GM12878 (cell line): ENCODE data around the gene SBF2. TPM values are rescaled to one million over a fixed set of nuclear protein-coding genes. Genes with fewer than 3 reads are reported as not detected.

Experiments
- ATAC-seq: fragments of 200-7000 bp; cut with Tn5 transposase; 3 replicates; pipeline ENCODE4 v1.9.1; 2020; ENCODE audit warnings: mild to moderate bottlenecking, moderate library complexity
- BruUV-seq: library from RNA; stranded (reverse); fragments of 400-500 nt; replicated peaks from 2 replicates; lab custom pipeline; 2021; lab: Mats Ljungman, UMichigan
- CTCF ChIA-PET: fragments of 300-600 bp; sonication (Branson Sonifier 250); formaldehyde crosslinking; extraction: SDS; loops from one replicate; lab custom pipeline; 2021; ENCODE audit warnings: inconsistent platforms; lab: Yijun Ruan, JAX
- POLR2A ChIA-PET: fragments of 350-600 bp; formaldehyde crosslinking; extraction: SDS; loops from one replicate; lab custom pipeline; 2021; ENCODE audit warnings: inconsistent platforms; lab: Charles Lee
- RAD21 ChIA-PET: fragments of 300-600 bp; sonication (Branson Sonifier 250); formaldehyde crosslinking; loops from one replicate; lab custom pipeline; 2023; ENCODE audit warnings: antibody characterized with exemption; ENCODE audit not compliant: unreplicated experiment; lab: Charles Lee
- SMC1A ChIA-PET: fragments of 300-600 bp; sonication (Branson Sonifier 250); formaldehyde crosslinking; loops from one replicate; lab custom pipeline; 2023; ENCODE audit not compliant: unreplicated experiment, uncharacterized antibody; lab: Charles Lee
- DNase-seq: peaks from one replicate; pipeline ENCODE4 v3.0.0-alpha.2; 2011; ENCODE audit warnings: low read depth, low spot score
- FAIRE-seq: peaks from 3 replicates; lab custom pipeline; 2011; peaks lifted over from hg19 to GRCh38; lab: Jason Lieb, UNC
- H2AFZ ChIP-seq: 2 replicates; pipeline ENCODE4 v1.6.0; 2011; ENCODE audit warnings: low read depth, low read length, control low read depth; ENCODE audit not compliant: control insufficient read depth
- H3K27ac ChIP-seq: 2 replicates; pipeline ENCODE4 v1.5.1; 2011; ENCODE audit warnings: control low read depth; ENCODE audit not compliant: control insufficient read depth, insufficient read depth
- H3K27me3 ChIP-seq, 2 experiments: replicated peaks in 1 of 2; 2 replicates each; pipeline versions ENCODE4 v1.6.0 to v1.6.1; 2011; ENCODE audit warnings: low read length in 1 of 2; ENCODE audit not compliant: control insufficient read depth in 2 of 2, insufficient read depth in 2 of 2
- H3K36me3 ChIP-seq, 2 experiments: 2 replicates each; pipeline ENCODE4 v1.5.1; 2011; ENCODE audit warnings: low read length in 1 of 2; ENCODE audit not compliant: control insufficient read depth in 2 of 2, insufficient read depth in 2 of 2
- H3K4me1 ChIP-seq: 2 replicates; pipeline ENCODE4 v1.6.1; 2011; ENCODE audit warnings: mild to moderate bottlenecking, low read length, moderate library complexity, mixed read lengths; ENCODE audit not compliant: control insufficient read depth, insufficient read depth
- H3K4me2 ChIP-seq: 2 replicates; pipeline ENCODE4 v1.6.0; 2011; ENCODE audit warnings: control low read depth; ENCODE audit not compliant: control insufficient read depth, insufficient read depth
- H3K4me3 ChIP-seq: fragments of 200-600 bp; sonication (generic); 2 replicates; pipeline ENCODE4 v1.5.1; 2016
- H3K79me2 ChIP-seq: 2 replicates; pipeline ENCODE4 v1.6.0; 2011; ENCODE audit warnings: low read length; ENCODE audit not compliant: control insufficient read depth, insufficient read depth
- H3K9ac ChIP-seq: 2 replicates; pipeline ENCODE4 v1.8.0; 2011; ENCODE audit warnings: low read length, control low read depth, mixed read lengths; ENCODE audit not compliant: control insufficient read depth, insufficient read depth
- H3K9me3 ChIP-seq: replicated peaks from 3 replicates; pipeline ENCODE4 v1.5.1; 2011; ENCODE audit warnings: mild to moderate bottlenecking, low read length; ENCODE audit not compliant: control insufficient read depth, insufficient read depth
- H4K20me1 ChIP-seq: 2 replicates; pipeline ENCODE4 v1.6.0; 2011; ENCODE audit not compliant: control insufficient read depth, insufficient read depth
- ATF2 ChIP-seq: IDR thresholded peaks from 2 replicates; pipeline ENCODE4 v1.6.1; 2012; ENCODE audit warnings: low read length, inconsistent platforms
- BHLHE40 ChIP-seq, 2 experiments: fragments of 450-650 bp in 1 of 2; IDR thresholded peaks; 2 replicates each; pipeline ENCODE4 v1.6.1; 2011 to 2017; ENCODE audit warnings: low read depth in 2 of 2, borderline replicate concordance in 1 of 2, improper control_type of control experiment in 1 of 2, low read length in 1 of 2, mild to moderate bottlenecking in 1 of 2
- CREB1 ChIP-seq: IDR thresholded peaks from 2 replicates; pipeline ENCODE4 v1.6.1; 2012; ENCODE audit warnings: low read depth, mild to moderate bottlenecking, inconsistent platforms
- FOS ChIP-seq: IDR thresholded peaks from 3 replicates; pipeline ENCODE4 v1.6.1; 2011; ENCODE audit warnings: borderline replicate concordance; ENCODE audit not compliant: insufficient read length; ENCODE audit errors: extremely low read depth
- FOXM1 ChIP-seq: IDR thresholded peaks from 2 replicates; pipeline ENCODE4 v1.6.1; 2012; ENCODE audit warnings: low read depth, mild to moderate bottlenecking, inconsistent platforms, low read length, moderate library complexity
- JUNB ChIP-seq: IDR thresholded peaks from 2 replicates; pipeline ENCODE4 v1.6.1; 2016; ENCODE audit warnings: antibody characterized with exemption, mild to moderate bottlenecking
- MXI1 ChIP-seq: fragments of 150-350 bp; IDR thresholded peaks from 2 replicates; pipeline ENCODE4 v1.6.1; 2011; ENCODE audit warnings: low read depth, mild to moderate bottlenecking, inconsistent platforms, low read length, improper control_type of control experiment
- NBN ChIP-seq: fragments of 450-650 bp; IDR thresholded peaks from 2 replicates; pipeline ENCODE4 v1.6.1; 2016
- NR2C2 ChIP-seq: IDR thresholded peaks from 2 replicates; pipeline ENCODE4 v1.6.1; 2011; ENCODE audit warnings: borderline replicate concordance, low read depth; ENCODE audit not compliant: control insufficient read depth, insufficient read length
- POLR2A ChIP-seq: IDR thresholded peaks from 2 replicates; pipeline ENCODE4 v1.6.1; 2011; ENCODE audit warnings: low read depth, mild to moderate bottlenecking, low read length
- RBBP5 ChIP-seq: fragments of 200-600 bp; sonication (generic); conservative IDR thresholded peaks from 2 replicates; pipeline ENCODE4 v1.6.1; 2016
- SREBF1 ChIP-seq: IDR thresholded peaks from 2 replicates; pipeline ENCODE4 v1.6.1; 2012; ENCODE audit warnings: mild to moderate bottlenecking, low read length
- SREBF2 ChIP-seq: IDR thresholded peaks from 2 replicates; pipeline ENCODE4 v1.6.1; 2012; ENCODE audit warnings: mild to moderate bottlenecking, low read length
- STAT3 ChIP-seq: IDR thresholded peaks from 2 replicates; pipeline ENCODE4 v1.6.1; 2011; ENCODE audit warnings: low read depth, low read length, improper control_type of control experiment
- YY1 ChIP-seq: IDR thresholded peaks from 2 replicates; pipeline ENCODE4 v1.6.1; 2011; ENCODE audit warnings: low read depth, mild to moderate bottlenecking, low read length
- WGBS: methylation state at CpG from one replicate; pipeline ENCODE4 v1.1.6; 2016; ENCODE audit warnings: low lambda C conversion rate; ENCODE audit not compliant: insufficient replicate concordance, insufficient coverage; ENCODE audit errors: missing lambda C conversion rate; 5-methylcytosine and 5-hydroxymethylcytosine counted together
- in situ Hi-C: fragments of 300-500 bp; cut with MboI; formaldehyde crosslinking; loops from 9 replicates; pipeline ENCODE4 v1.14.3; 2018; ENCODE audit warnings: mixed read lengths
- intact Hi-C: fragments of 100-400 bp; cut with micrococcal nuclease; formaldehyde crosslinking; loops from one replicate; pipeline ENCODE4 v1.14.2; 2022; ENCODE audit not compliant: unreplicated experiment
- polyA plus RNA-seq, 11 experiments: library from polyadenylated mRNA; depleted of rRNA in 4 of 11; unstranded in 6 of 11; stranded (reverse) in 5 of 11; fragments of >200 nt; fragmentation: Nextera tagmentation in 4 of 11; fragmentation: Illumina TruSeq in 1 of 11; extraction: Ambion mirVana in 4 of 11; extraction: Trizol in 1 of 11; gene quantifications; 1 replicate in 1 of 11; 2 replicates in 10 of 11; pipeline versions ENCODE4 v1.2.1 to v1.2.3, GENCODE V29; 2011 to 2016; ENCODE audit warnings: inconsistent platforms in 2 of 11, missing spikeins in 2 of 11, low read depth in 1 of 11
- total RNA-seq, 4 experiments: library from RNA; depleted of rRNA in 3 of 4; stranded (reverse); fragments of >200 nt in 3 of 4; fragmentation: Illumina TruSeq in 1 of 4; extraction: Trizol in 1 of 4; gene quantifications; 2 replicates each; pipeline versions ENCODE4 v1.2.1 to v1.2.3, GENCODE V29; 2013 to 2021

The SBF2 gene
- total and polyA plus RNA-seq, 10 of the 15 experiments (the other 5 are each of a cell fraction or from before 2014, with no cell fraction given): 0.24 to 2.3 (median 1.1) TPM

- H4K20me1 ChIP-seq: no peaks in the 10 kb centered on the region
- TF ChIP-seq RBBP5: no peak
- TF ChIP-seq MXI1: no peak
- TF ChIP-seq POLR2A: no peak
- TF ChIP-seq NBN: no peak
- no peak for TF ChIP-seq JUNB
- no peak for TF ChIP-seq FOXM1
- TF ChIP-seq ATF2: no peak
- no peak for TF ChIP-seq STAT3
- no peak for TF ChIP-seq SREBF2
- no peak for TF ChIP-seq NR2C2
- TF ChIP-seq SREBF1: no peak
- TF ChIP-seq FOS: no peak
- TF ChIP-seq CREB1: no peak
- TF ChIP-seq BHLHE40 (IDR thresholded peaks at IDR 0.05; ENCODE audit: borderline replicate concordance in 1 of 2, low read depth in 2 of 2, low read length in 1 of 2): no peak
- no peak for TF ChIP-seq YY1
- TF ChIP-seq, all 136 proteins: peak for 0
- CTCF ChIA-PET: interaction anchor here (1.5 to 3.3 kb wide), 2 partner anchors 11 to 36 kb away, joined by 3 to 23 read pairs; no protein-coding TSS in a partner anchor
These were observed 96.9 kb downstream of the SBF2 start for GRCh38 chr11:10197091-10197490.

More at GRCh38 chr11:10197091-10197490, 96.9 kb downstream of the SBF2 start:
- Histone ChIP-seq H3K27me3 (no peaks in the 10 kb centered on the region), H3K79me2 (no peaks in the 10 kb centered on the region), H2AFZ (no peak overlapping the region), H3K9me3 (no peaks in the 10 kb centered on the region), H3K4me1 (no peaks in the 10 kb centered on the region), H3K9ac (no peak overlapping the region), H3K4me3 (no peak overlapping the region), H3K27ac (no peak overlapping the region), H3K4me2 (no peak overlapping the region), H3K36me3 (no peaks in the 10 kb centered on the region)
- no peak for ATAC-seq
- 96% methylated on average over 2 of the region's 2 CpGs for WGBS
- SMC1A ChIA-PET: no interaction called here
- intact Hi-C loops: no loop called here
- BruUV-seq: no TSS peak
- in situ Hi-C loops: no loop called here
- DNase-seq: no peak
- POLR2A ChIA-PET: no interaction called here
- RAD21 ChIA-PET: no interaction called here
- FAIRE-seq: no peak
